Gastroesophageal sphincter (tissue), 3 donors: ENCODE results near the gene NFATC2.
A peak's percentile ranks its signal among the peaks of the same experiment; 100 is the strongest.

Experiments
- EP300 ChIP-seq: sonication (generic); formaldehyde crosslinking; IDR thresholded peaks from one replicate; pipeline ENCODE4 v1.6.1; 2017; ENCODE audit warnings: antibody characterized with exemption, mild to moderate bottlenecking
- TF ChIP-seq, protein P1 (sequence below), 4 experiments: fragments of 200-600 bp in 2 of 4; fragments of 450-650 bp in 2 of 4; sonication (generic) in 1 of 4; IDR thresholded peaks; one replicate each; pipeline ENCODE4 v1.5.1; 2017 to 2019; ENCODE audit warnings: antibody characterized with exemption in 4 of 4, mild to moderate bottlenecking in 2 of 4, moderate library complexity in 2 of 4

GRCh38 chr20:51372176-51372803, 170.2 kb downstream of the NFATC2 start:
- TF ChIP-seq, protein P1, sequence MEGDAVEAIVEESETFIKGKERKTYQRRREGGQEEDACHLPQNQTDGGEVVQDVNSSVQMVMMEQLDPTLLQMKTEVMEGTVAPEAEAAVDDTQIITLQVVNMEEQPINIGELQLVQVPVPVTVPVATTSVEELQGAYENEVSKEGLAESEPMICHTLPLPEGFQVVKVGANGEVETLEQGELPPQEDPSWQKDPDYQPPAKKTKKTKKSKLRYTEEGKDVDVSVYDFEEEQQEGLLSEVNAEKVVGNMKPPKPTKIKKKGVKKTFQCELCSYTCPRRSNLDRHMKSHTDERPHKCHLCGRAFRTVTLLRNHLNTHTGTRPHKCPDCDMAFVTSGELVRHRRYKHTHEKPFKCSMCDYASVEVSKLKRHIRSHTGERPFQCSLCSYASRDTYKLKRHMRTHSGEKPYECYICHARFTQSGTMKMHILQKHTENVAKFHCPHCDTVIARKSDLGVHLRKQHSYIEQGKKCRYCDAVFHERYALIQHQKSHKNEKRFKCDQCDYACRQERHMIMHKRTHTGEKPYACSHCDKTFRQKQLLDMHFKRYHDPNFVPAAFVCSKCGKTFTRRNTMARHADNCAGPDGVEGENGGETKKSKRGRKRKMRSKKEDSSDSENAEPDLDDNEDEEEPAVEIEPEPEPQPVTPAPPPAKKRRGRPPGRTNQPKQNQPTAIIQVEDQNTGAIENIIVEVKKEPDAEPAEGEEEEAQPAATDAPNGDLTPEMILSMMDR (IDR thresholded peaks at IDR 0.05), result peak in 3 of 4 experiments; percentile 77 to 90 (median 79)
- TF ChIP-seq EP300, result no peak
